GM21390 (cell line): Measurements from ENCODE around the gene ZBTB20.
A peak's percentile ranks its signal among the peaks of the same experiment; 100 is the strongest.
"Not testable (repeated sequence)": the region's sequence is repeated elsewhere in the genome, so short reads cannot be mapped to it uniquely, and the experiment has no call there.

Experiments
- ATAC-seq: cut with Tn5 transposase; IDR thresholded peaks from one replicate; pipeline ENCODE4 v1.9.1; 2021; ENCODE audit not compliant: unreplicated experiment

The ZBTB20 gene

GRCh38 chr3:114839476-114839875, 307.6 kb downstream of the ZBTB20 start:
- no peak for ATAC-seq

GRCh38 chr3:114838025-114838424, 309.1 kb downstream of the ZBTB20 start:
- no peak for ATAC-seq

- no peak for ATAC-seq
These were observed 312.7 kb downstream of the ZBTB20 start for GRCh38 chr3:114834175-114834940.

GRCh38 chr3:114831861-114832260, 315.2 kb downstream of the ZBTB20 start:
- ATAC-seq, result no peak

GRCh38 chr3:114830652-114831051, 316.4 kb downstream of the ZBTB20 start:
- ATAC-seq, result no peak

- no peak for ATAC-seq
These were observed 317.3 kb downstream of the ZBTB20 start for GRCh38 chr3:114829783-114830182.

GRCh38 chr3:114827495-114827894, 319.6 kb downstream of the ZBTB20 start:
- no peak for ATAC-seq

- no peak for ATAC-seq
These were observed 323.1 kb downstream of the ZBTB20 start for GRCh38 chr3:114824014-114824413.

GRCh38 chr3:114823061-114823460, 324.0 kb downstream of the ZBTB20 start:
- no peak for ATAC-seq

GRCh38 chr3:114816052-114816451, 331.0 kb downstream of the ZBTB20 start:
- ATAC-seq, result no peak

- not testable (repeated sequence) for ATAC-seq
These were observed 334.4 kb downstream of the ZBTB20 start for GRCh38 chr3:114812541-114813238.

- peak; percentile 99 for ATAC-seq
These were observed 337.2 kb downstream of the ZBTB20 start for GRCh38 chr3:114809668-114810413.

- ATAC-seq, result peak; percentile 66
These were observed 343.0 kb downstream of the ZBTB20 start for GRCh38 chr3:114804099-114804498.

GRCh38 chr3:114803042-114803695, 343.9 kb downstream of the ZBTB20 start:
- ATAC-seq, result no peak

GRCh38 chr3:114800272-114801031, 346.6 kb downstream of the ZBTB20 start:
- ATAC-seq, result no peak

GRCh38 chr3:114799816-114800215, 347.3 kb downstream of the ZBTB20 start:
- ATAC-seq, result no peak

- no peak for ATAC-seq
These were observed 350.3 kb downstream of the ZBTB20 start for GRCh38 chr3:114796796-114797195.

GRCh38 chr3:114794894-114795630, 352.0 kb downstream of the ZBTB20 start:
- no peak for ATAC-seq

GRCh38 chr3:114792159-114792918, 354.7 kb downstream of the ZBTB20 start:
- ATAC-seq, result no peak
